ENCODE results near the gene MXD1.

DNA sequence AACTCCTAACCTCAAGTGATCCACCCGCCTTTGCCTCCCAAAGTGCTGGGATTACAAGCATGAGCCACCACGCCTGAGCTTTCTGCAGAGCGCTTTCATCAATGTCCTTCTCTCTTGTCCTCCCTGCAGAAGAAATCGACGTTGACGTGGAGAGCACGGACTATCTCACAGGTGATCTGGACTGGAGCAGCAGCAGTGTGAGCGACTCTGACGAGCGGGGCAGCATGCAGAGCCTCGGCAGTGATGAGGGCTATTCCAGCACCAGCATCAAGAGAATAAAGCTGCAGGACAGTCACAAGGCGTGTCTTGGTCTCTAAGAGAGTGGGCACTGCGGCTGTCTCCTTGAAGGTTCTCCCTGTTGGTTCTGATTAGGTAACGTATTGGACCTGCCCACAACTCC lies 23.1 kb downstream of the MXD1 start:
- TF ChIP-seq POLR2AphosphoS5 (IDR thresholded peaks at IDR 0.05; ENCODE audit: low read depth, low read length) (no peak), TCF7L2 (IDR thresholded peaks at IDR 0.05; ENCODE audit: low read depth, low read length) (no peak), SIN3A (IDR thresholded peaks at IDR 0.05; ENCODE audit: borderline replicate concordance, insufficient read depth, low read depth, low read length) (no peak)
- TF ChIP-seq, protein P1, sequence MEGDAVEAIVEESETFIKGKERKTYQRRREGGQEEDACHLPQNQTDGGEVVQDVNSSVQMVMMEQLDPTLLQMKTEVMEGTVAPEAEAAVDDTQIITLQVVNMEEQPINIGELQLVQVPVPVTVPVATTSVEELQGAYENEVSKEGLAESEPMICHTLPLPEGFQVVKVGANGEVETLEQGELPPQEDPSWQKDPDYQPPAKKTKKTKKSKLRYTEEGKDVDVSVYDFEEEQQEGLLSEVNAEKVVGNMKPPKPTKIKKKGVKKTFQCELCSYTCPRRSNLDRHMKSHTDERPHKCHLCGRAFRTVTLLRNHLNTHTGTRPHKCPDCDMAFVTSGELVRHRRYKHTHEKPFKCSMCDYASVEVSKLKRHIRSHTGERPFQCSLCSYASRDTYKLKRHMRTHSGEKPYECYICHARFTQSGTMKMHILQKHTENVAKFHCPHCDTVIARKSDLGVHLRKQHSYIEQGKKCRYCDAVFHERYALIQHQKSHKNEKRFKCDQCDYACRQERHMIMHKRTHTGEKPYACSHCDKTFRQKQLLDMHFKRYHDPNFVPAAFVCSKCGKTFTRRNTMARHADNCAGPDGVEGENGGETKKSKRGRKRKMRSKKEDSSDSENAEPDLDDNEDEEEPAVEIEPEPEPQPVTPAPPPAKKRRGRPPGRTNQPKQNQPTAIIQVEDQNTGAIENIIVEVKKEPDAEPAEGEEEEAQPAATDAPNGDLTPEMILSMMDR (IDR thresholded peaks at IDR 0.05) = no peak
- TF ChIP-seq, protein P2, sequence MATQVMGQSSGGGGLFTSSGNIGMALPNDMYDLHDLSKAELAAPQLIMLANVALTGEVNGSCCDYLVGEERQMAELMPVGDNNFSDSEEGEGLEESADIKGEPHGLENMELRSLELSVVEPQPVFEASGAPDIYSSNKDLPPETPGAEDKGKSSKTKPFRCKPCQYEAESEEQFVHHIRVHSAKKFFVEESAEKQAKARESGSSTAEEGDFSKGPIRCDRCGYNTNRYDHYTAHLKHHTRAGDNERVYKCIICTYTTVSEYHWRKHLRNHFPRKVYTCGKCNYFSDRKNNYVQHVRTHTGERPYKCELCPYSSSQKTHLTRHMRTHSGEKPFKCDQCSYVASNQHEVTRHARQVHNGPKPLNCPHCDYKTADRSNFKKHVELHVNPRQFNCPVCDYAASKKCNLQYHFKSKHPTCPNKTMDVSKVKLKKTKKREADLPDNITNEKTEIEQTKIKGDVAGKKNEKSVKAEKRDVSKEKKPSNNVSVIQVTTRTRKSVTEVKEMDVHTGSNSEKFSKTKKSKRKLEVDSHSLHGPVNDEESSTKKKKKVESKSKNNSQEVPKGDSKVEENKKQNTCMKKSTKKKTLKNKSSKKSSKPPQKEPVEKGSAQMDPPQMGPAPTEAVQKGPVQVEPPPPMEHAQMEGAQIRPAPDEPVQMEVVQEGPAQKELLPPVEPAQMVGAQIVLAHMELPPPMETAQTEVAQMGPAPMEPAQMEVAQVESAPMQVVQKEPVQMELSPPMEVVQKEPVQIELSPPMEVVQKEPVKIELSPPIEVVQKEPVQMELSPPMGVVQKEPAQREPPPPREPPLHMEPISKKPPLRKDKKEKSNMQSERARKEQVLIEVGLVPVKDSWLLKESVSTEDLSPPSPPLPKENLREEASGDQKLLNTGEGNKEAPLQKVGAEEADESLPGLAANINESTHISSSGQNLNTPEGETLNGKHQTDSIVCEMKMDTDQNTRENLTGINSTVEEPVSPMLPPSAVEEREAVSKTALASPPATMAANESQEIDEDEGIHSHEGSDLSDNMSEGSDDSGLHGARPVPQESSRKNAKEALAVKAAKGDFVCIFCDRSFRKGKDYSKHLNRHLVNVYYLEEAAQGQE (IDR thresholded peaks at IDR 0.05; ENCODE audit: insufficient read depth in 1 of 2, low read depth in 2 of 2, low read length in 1 of 2) = no peak
